GM18498 (cell line): Measurements from ENCODE around the gene VEZT.

Experiments used
- ATAC-seq: cut with Tn5 transposase; IDR thresholded peaks from one replicate; pipeline ENCODE4 v1.9.1; 2021; ENCODE audit warnings: mild to moderate bottlenecking, moderate library complexity; ENCODE audit not compliant: unreplicated experiment

Gene VEZT

DNA sequence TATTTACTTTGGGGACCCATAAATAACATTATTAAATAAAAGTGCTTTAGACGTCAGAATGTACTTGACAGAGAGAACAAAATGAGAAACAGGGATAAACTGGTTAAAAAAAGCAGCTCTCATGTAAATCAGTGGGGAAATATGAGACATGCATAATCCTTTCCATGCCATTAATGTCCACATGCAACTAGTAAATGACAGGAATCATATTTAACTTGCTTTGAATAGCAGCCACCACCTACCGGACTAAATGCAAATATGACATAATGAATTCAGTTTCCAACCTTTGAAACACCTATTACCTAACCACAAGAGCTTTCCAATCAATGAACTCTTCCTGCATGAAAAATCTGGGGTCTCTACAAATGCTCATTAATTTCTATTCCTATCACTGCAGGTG, 20.0 kb upstream of the VEZT start:
- no peak for ATAC-seq

DNA sequence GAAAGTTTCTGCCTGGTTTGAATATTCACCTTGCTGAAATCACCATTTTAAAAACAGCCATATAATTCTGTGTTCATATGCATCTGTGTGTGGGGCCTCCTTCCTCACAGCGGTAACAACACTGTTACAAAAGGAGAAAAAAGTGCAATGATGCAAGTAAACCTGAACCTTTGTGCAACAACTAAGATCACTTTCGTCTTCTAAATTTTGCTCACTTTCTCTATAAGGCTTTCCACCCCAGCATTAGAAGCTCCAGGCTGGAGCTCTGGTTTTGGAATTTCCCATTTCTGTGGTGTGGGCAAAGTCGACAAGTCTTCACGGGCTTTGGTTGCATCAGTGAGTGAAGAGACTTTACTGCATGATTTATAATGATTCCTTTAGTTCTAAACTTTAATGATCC, 18.7 kb upstream of the VEZT start:
- no peak for ATAC-seq

DNA sequence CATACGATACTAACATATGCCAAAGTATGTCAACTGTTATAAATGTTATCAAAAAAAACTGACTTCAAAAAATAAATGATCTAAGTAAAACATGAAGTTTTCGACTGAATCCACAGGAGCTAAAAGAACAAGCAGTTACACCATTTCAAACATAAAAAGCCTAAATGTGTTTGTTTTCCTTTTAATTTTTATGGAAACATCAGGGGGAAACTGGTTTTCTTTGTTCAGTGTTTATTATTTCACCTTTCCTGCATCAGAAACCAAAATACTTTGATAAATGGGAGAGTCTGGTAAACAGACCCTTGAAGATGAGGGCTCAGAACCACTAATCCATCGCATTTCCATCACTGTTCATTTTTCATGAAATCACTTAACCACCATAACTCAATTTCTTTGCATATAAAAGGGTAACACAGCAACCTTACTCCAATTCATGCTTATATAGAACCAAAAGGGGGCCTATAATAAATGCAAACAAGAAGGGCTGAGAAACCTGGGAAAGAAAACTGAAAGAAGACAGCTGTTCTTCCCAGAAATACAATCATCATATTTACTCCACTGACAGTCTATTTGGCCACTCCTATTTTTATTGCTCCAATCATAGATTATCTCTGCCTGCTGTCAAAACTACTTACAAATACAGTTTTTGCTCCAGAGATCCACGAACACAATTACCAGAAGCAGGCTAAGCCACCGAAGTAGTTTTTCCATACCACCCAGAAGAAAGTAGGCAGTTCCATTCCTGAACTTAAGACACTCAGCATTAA, 17.3 kb upstream of the VEZT start:
- no peak for ATAC-seq

DNA sequence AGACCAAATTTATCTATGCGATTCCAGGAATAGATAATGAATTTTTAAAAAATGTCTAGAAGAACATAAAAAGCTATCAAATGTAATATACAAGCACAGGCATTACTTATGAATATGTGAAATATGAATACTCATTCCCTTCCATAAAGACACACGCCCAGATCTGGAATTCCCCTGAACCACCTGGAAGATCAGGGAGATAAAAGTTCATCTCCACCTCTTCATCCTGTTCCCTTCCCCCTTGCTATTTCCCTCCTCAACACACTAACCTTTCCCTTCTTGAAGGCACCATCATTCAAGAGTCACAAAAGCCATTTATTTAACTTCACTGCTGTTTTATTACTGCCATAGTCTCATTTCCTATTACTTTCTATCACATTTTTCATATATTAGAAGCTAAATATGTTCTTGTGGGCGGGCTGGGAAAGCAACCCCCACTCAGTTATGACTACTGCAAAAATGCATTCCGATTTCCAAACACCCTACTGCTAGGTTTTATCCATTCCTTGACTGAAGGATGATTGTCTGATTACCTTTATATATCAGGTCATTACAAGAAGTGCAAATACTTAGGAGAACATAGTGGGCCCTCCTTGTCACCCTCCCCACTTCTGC, 16.4 kb upstream of the VEZT start:
- ATAC-seq: no peak

DNA sequence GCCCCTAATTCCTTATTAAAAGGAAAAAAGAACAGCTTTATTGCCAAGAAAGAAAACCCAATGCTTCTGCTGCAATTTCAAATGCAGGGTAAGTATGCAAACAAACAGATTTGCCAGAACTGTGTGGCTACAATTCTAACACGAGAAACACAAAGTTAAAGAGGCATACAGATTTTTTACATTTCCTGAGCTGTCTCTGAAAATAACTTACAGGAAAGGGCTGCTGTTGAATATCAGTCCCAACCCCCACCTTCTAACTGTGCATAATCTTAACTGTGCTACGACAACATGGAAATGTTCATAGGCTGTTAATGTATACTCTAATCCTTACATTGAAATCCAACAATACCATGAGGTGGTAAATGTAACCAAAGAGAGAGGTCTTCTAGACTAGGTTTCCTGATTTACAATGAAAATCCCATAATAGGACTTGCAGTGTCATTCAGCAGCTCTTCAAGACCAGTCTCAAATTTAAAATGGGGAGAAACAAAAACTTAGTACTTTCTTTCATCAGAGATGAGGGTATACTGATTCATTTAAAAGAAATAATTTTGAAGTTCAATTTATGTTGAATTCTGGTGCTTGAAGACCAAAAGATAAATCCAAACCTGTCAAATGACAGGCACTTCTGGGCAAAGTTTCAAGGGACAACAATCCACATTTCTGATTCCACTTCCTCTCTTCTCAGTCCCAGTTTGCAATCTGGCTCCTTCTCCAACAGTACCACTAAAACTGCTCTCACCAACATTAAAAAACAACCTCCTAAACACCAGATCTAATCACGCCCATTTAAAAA, 14.7 kb upstream of the VEZT start:
- ATAC-seq: no peak

DNA sequence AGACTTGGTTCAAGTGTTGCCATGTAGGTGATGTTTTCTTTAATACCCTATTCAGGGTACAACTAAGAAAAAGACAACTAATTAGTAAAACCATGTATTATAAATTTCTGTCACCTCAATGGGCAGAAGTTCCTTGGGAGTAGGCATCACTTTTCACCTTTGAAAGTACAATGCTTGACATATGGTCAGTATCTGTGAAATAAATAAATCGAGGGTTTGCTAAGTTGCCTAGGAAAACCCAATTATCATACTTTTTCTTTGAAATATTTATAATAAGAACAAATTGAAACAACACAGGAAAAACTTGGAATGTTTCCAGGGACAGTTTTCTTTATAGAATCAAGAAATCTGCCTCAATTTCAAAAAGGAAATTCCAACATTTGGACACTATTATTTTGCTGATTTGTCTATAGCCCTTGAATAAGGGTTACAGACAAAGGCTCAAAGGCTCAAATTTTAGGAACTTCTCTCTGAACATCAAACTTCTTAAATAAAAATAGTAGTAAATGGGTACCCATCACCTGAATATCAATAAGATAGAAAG, 14.0 kb upstream of the VEZT start:
- ATAC-seq: no peak

DNA sequence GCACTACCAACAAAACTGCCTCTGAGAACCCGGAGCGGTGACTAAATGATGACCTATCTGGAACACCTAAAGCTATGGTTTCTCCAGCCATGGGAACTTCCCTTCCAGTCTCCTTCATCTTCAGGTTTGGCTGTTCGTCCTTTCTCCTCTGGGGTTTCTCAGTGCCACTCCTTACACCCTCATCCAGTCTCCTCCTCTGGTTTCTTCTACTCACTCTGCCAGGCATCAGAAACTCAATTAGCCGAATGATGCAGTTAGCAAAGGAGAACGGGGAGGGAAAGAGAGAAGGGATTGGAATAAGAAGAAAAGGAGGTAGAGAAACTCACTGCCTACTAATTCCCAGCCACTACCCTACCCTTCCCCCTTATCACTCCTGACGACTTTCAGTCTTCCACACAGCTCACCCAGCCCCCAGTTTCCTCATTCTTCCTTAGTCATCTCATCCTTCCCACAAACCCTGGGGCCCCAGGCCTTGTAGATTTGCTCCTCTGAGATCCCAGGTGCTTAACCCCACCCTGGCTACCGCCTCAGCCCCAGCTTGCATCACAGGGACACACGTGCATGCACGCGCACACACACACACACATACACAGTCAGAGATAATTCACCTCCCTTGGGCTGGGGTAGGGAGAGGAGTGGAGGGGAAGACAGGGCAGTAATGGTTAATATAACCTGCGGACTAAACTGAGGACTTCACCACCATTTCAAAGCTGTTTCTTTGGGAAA, 13.3 kb upstream of the VEZT start:
- no peak for ATAC-seq

DNA sequence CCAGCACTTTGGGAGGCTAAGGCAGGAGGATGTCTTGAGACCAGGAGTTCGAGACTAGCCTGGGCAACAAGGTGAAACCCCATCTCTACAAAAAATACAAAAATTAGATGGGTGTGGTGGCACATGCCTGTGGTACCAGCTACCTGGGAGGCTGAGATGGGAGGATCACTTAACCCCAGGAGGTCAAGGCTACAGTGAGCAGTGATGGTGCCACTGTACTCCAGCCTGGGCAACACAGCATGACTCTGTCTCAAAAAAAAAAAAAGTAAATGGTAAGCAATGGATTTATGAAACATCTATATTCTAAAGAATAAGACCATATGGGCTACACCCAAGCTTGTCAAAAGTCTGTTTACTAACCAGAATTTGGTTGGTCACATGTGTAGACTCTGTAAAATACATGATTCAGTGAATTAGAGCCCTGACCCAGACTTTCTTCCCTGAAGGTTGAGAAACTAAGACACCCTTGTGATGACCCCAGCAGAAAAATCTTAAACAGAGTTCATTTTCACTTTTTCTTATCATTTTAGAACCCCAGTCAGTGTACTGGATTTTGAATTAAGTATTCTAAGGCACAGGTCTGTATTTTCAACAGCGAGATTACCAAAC, 12.5 kb upstream of the VEZT start:
- no peak for ATAC-seq

DNA sequence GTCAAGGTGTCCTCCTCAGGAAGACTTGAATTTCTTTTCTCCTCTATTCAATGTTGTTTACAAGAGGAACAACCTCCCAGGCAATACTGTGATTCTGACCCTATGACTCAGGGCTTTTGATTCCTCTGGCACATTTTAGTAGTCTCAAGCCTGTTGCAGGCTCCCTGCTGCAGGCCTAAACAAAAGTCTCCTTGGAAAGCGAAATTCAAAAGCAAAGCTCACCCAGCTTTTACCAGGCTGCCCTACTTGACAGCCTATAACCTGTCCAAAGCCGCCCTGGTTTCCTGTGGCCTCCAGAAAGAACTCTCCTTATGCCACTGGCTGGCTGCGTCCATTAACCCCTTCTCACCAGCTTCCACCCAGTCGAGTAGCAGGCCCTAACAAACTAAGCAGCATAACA, 11.9 kb upstream of the VEZT start:
- ATAC-seq: no peak

DNA sequence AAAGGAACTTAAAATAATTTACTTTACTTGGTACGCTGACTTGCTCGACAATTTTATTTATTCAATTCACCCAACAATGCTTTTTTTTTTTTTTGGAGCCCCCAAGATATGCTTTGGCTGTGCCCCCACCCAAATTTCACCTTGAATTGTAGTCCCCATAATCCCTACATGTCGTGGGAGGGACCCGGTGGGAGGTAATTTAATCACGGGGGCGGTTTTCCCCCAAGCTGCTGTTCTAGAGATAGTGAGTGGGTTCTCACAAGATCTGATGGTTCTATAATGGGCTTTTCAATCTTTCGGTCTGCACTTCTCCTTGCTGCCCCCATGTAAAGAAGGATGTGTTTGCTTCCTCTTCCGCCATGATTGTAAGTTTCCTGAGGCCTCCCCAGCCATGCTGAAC, 10.7 kb upstream of the VEZT start:
- no peak for ATAC-seq

DNA sequence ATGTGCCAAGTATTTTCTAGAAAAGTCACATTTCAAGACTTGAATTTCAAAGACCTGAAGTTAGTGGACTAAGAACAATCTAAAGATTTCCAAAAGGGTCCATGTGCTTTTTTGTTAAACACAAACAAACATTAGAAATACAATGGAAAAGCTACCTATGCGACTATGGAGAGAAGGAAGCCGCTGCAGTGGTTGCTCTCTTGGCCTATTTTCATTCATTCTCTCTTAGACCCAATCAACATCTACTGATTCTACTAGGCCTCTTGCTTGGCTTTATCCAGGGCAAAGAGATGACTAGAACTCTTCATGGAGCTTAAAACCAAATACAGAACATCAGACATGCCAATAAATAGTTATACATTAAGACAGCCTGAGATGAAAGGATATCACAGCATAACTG, 10.2 kb upstream of the VEZT start:
- ATAC-seq: no peak

DNA sequence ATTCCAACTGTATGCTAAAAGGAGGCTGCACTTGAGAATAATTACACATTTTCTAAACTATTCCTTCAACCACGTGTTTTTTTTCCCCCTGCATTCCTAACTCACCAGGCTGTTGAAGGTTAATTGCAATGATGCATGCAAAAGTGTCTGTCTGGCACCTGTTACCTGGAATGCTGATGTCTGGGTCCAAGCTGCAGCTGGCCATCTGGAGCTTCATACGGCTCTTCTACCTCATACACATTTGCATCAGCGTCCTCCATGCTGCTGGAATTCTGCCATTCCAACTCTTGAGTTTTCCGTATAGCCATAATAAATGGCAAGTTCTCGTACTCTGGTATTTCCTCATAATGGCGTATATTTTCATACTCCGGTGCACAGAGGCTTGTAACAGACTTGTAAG, 8.9 kb upstream of the VEZT start:
- no peak for ATAC-seq

DNA sequence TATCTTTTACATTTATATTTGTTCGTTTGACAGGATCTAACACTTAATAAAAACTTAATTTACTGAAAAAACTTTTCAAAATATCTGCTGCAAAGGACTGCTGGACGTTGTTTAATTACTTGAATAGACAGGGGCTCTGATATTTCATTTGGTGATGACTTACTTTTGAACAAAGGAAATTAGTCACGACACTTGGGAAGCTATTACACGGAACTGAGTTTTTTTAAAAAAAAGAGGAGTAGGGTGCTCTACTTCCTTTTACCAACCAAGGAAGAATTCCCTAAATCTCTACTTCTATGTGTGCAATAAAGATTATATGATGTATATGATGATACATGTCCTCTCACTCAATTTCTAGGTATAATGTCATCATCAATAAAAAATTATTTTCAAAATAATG, 5.0 kb upstream of the VEZT start:
- ATAC-seq: no peak

DNA sequence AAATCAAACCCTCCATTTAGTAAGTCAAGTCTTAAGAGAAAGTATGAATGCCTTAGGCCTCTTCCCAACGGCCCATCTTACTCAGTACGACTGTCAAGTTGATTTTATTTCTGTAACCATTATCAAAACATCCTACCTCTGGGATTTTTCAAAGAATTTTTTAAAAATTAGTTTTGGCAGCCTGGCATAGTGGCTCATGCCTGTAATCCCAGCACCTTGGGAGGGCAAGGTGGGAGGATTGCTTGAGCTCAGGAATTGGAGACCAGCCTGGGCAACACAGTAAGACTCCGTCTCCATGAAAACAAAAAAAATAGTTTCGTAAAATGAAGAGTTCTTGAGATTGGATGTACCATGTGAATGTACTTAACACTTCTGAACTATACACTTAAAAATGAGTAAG, 4.5 kb upstream of the VEZT start:
- no peak for ATAC-seq

DNA sequence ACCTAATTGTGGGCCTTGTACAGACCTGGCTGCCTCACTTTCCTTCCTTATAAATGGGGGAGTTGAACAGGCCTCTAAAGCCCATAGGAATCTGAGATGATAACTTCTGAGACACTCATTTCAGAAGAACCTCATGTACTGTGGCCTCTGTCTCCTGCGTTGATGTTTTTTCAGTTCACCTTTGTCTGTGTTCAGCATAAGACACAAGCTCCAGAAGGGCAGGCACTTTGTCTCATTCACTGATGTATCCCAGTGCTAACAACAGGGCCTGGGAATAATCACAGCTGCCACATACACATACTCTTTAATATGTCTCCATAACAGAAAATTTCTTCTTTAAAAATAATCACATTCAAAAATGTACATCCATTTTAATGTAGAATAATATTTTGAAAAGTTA, 3.7 kb upstream of the VEZT start:
- ATAC-seq: no peak

DNA sequence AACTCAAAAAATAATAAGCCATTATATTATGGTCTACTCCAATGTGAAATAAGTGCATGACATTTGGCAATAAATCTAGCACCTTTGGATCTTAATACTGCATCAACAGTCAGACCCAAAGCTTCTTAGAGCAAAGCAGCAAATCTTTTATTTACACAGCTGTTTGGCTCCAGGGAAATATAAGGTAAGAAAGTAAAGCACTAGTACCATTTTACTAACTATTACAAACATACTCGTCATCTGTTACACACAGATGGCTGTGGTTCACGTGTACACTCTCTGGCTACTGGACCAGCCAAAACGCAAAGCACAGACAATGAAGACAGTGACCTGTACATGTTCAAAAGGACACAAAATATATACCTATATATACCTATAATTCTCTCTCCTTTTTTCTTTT, 3.1 kb upstream of the VEZT start:
- ATAC-seq: no peak

DNA sequence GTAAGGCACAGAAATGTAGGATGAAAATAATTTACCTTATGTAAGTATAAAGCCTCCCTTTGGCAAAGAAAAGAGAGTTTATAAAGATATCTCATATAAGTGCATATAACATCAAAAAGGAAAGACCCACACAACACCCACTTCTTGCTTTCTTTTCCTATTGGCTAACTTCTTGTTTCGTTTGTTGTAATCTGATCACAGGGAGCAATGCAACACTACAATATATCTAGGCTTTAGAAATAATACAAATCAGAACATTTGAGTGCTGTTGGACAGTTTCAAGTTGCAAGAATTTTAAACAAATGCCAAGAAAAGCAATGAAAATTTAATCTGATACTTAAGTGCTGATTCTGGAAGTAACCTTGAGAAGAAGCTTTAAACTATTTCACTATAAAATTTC, 1.7 kb upstream of the VEZT start:
- no peak for ATAC-seq

DNA sequence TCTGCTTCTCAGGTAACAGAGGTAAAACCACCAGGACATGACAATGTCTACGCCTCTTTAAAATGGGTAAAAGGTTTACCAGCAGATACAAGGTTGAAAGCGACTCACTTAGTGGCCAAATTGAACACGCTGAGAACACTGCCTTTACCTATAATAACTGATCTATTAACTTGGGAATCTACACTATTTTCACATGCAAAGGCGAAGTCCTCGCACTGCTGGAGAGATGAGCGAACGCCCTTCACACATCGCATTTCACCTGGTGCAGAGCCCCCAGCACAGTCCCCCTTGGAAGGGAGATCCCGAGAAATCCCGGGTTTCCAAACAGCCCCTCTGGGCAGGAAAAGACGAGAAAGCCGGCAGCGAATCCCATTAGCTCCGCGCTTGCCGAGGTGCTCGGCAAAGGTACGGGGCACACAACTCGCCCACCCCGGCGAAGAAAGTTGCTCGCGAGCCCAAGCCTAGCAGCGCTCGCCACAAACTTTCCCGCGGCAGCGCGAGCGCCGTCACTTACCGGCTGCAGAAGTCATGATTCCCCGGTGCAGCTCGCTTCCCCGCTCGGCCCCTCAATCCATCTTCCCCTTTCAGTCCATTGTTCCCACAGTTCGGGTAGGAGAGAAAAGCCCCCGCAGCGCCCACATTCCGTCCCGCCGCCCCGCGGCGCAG, 763 bp upstream of the VEZT start:
- peak; percentile 23 for ATAC-seq

DNA sequence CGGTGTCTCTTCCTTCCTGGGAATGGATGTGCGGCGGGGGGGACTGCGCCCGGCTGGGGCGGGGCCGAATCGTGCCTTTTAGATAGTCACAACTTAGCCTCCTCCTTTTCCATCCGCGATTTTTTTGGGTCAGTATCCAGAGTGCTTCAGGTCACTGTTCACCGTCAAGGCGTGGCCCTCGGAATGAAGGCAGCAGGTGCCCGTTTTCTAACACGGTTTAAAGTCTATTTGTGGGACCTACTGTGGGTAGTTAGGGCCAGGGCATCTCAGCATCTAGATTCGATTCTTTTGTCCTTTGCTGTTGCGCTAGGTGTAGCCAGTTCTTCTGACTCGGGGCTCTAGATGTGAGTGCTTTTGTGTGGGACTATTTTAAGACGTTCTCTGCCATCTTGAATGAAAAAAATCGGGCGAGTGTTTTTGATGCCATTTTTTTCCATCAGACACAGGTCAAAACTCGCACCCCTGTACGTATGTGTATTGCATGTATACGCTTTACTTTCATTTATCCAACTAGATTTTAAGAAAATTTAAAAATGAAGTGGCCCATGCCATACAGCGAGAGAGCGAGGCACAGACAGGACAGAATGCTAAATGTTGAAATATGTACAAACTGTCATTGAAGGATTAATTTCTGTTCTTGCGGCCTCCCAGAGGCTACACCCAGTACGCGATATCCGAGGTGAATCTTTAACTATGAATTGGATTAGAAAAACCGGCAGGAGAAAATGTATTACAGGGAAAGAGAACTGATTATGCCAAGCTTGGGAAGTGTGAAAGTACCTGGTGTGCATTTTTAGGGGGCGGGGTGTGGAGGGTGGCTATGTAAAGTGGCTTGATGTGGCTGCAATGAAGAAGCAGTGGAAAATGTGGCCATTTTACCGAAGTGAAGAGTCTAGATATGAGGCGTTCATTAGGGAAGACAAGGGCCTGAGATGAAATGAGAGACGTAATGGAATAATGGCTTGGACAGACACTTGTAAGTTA, 835 bp downstream of the VEZT start:
- peak; percentile 0 for ATAC-seq
